Heart left ventricle (tissue), 13 donors: ENCODE data around the gene ATXN2L.

Experiments
- POLR2A ChIP-seq, 2 donors: fragments of 450-650 bp; IDR thresholded peaks; one replicate each; pipeline ENCODE4 v1.6.1; 2017; ENCODE audit warnings: antibody characterized with exemption in 2 of 2, mild to moderate bottlenecking in 2 of 2, moderate library complexity in 2 of 2
- TF ChIP-seq, protein P1 (sequence below), 12 donors: fragments of 200-600 bp; sonication (generic) in 4 of 12; IDR thresholded peaks; one replicate each; pipeline versions ENCODE4 v1.5.0 to v1.8.0; 2018 to 2022; ENCODE audit warnings: antibody characterized with exemption in 12 of 12, mild to moderate bottlenecking in 5 of 12
- donor health status: ischemic (EF 13 %, LVEDD 7.1; RV severe dilation, severe dysfunction).
- donor health status: DM: no; HTN: yes; CAD: no.
- donor health status: DM: no; HTN: no; CAD: no.
- donor health status: ischemic (EF 25% LVEDD 6.9; RV normal size, moderate dysfunction).
- donor health status: ischemic (EF 25% LVEDD 5.7; RV mildly dilated, moderate dysfunction).
- donor health status: ischemic (EF 35%, LVEDD 5.7; RV mildly dilated, moderate dysfunction).
- donor health status: nonischemic (EF 11% LVEDD 7.7; RV severe dilation, severe dysfunction).
- donor health status: DM: yes; HTN: yes; CAD: no.
- donor health status: PGD.
- donor health status: ischemic (EF 29% LVEDD 5.4; RV normal size, mild dysfunction).
- donor health status: nonischemic (EF 23%, LVEDD 6.1; RV moderate dilation, normal function).

- no peak for TF ChIP-seq POLR2A (IDR thresholded peaks at IDR 0.05)
- TF ChIP-seq, protein P1, sequence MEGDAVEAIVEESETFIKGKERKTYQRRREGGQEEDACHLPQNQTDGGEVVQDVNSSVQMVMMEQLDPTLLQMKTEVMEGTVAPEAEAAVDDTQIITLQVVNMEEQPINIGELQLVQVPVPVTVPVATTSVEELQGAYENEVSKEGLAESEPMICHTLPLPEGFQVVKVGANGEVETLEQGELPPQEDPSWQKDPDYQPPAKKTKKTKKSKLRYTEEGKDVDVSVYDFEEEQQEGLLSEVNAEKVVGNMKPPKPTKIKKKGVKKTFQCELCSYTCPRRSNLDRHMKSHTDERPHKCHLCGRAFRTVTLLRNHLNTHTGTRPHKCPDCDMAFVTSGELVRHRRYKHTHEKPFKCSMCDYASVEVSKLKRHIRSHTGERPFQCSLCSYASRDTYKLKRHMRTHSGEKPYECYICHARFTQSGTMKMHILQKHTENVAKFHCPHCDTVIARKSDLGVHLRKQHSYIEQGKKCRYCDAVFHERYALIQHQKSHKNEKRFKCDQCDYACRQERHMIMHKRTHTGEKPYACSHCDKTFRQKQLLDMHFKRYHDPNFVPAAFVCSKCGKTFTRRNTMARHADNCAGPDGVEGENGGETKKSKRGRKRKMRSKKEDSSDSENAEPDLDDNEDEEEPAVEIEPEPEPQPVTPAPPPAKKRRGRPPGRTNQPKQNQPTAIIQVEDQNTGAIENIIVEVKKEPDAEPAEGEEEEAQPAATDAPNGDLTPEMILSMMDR (IDR thresholded peaks at IDR 0.05), result no peak
Measured at GRCh38 chr16:28820016-28820415, 2.8 kb upstream of the ATXN2L start.
